ENCODE results near the gene DEFB124. TPM values are rescaled to one million over a fixed set of nuclear protein-coding genes. Genes with fewer than 3 reads are reported as not detected.

The DEFB124 gene
- total RNA-seq, 3 donors from 2014 or later (not counting 1 experiment from before 2014, with no cell fraction given), result not detected

GRCh38 chr20:31485450-31486339 lies 10.8 kb upstream of the DEFB124 start:
- H3K9me3 ChIP-seq (ENCODE audit: control insufficient read depth, insufficient read depth, low read length), result no peaks in the 10 kb centered on the region
- intact Hi-C loops (cut with micrococcal nuclease), result no loop called here
- Mint-ChIP-seq H3K27ac (no peak overlapping the region), H3K27me3 (ENCODE audit: low read depth in 2 of 2) (peaks cover 31% of the 10 kb centered on the region in 2 donors), H3K9me3 (no peaks in the 10 kb centered on the region), H3K4me3 (no peak overlapping the region), H3K36me3 (no peaks in the 10 kb centered on the region), H3K4me1 (peaks cover 5 to 12% of the 10 kb centered on the region in 2 donors)
- ATAC-seq (no peak), DNase-seq (no peak)
- H3K4me1 ChIP-seq (ENCODE audit: control insufficient read depth, insufficient read depth, low read length), result peaks cover 2% of the 10 kb centered on the region
- H3K27ac ChIP-seq (ENCODE audit: low read length), result no peak overlapping the region
- no peak overlapping the region for H3K4me3 ChIP-seq (ENCODE audit: low read length)
- H3K36me3 ChIP-seq (ENCODE audit: control insufficient read depth, insufficient read depth, low read length), result no peaks in the 10 kb centered on the region
- H3K27me3 ChIP-seq (ENCODE audit: control insufficient read depth, insufficient read depth, low read length), result peaks cover 3% of the 10 kb centered on the region
- TF ChIP-seq, protein P1, sequence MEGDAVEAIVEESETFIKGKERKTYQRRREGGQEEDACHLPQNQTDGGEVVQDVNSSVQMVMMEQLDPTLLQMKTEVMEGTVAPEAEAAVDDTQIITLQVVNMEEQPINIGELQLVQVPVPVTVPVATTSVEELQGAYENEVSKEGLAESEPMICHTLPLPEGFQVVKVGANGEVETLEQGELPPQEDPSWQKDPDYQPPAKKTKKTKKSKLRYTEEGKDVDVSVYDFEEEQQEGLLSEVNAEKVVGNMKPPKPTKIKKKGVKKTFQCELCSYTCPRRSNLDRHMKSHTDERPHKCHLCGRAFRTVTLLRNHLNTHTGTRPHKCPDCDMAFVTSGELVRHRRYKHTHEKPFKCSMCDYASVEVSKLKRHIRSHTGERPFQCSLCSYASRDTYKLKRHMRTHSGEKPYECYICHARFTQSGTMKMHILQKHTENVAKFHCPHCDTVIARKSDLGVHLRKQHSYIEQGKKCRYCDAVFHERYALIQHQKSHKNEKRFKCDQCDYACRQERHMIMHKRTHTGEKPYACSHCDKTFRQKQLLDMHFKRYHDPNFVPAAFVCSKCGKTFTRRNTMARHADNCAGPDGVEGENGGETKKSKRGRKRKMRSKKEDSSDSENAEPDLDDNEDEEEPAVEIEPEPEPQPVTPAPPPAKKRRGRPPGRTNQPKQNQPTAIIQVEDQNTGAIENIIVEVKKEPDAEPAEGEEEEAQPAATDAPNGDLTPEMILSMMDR (IDR thresholded peaks at IDR 0.05), result no peak
- WGBS (ENCODE audit: insufficient coverage), result 16% methylated on average over 22 of the region's 31 CpGs

DNA sequence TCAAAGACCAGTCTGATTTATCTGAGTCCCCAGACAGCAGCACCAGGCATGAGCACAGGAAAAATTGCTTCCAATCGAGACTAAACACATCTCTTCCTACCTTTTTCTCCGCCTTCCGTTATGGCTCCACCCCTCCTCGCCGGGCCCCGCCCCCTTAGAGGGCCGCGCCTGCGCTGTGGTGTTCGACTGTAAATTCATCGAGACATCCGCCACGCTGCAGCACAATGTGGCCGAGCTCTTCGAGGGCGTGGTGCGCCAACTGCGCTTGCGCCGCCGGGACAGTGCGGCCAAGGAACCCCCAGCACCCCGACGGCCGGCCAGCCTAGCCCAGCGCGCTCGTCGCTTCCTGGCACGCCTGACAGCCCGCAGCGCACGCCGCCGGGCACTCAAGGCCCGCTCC lies 9.1 kb upstream of the DEFB124 start:
- ATAC-seq (no peak), DNase-seq (no peak)
- Mint-ChIP-seq H3K4me3 (no peak overlapping the region), H3K27me3 (ENCODE audit: low read depth in 2 of 2) (peaks cover 31% of the 10 kb centered on the region in 2 donors), H3K4me1 (peaks cover 5 to 12% of the 10 kb centered on the region in 2 donors), H3K9me3 (no peaks in the 10 kb centered on the region), H3K36me3 (no peaks in the 10 kb centered on the region), H3K27ac (no peak overlapping the region)
- Histone ChIP-seq H3K27ac (ENCODE audit: low read length) (no peak overlapping the region), H3K4me1 (ENCODE audit: control insufficient read depth, insufficient read depth, low read length) (peaks cover 2% of the 10 kb centered on the region), H3K36me3 (ENCODE audit: control insufficient read depth, insufficient read depth, low read length) (no peaks in the 10 kb centered on the region), H3K4me3 (ENCODE audit: low read length) (no peak overlapping the region), H3K9me3 (ENCODE audit: control insufficient read depth, insufficient read depth, low read length) (no peaks in the 10 kb centered on the region), H3K27me3 (ENCODE audit: control insufficient read depth, insufficient read depth, low read length) (peaks cover 3% of the 10 kb centered on the region)
- WGBS (ENCODE audit: insufficient coverage), result 63% methylated on average over 36 of the region's 36 CpGs
- intact Hi-C loops (cut with micrococcal nuclease), result no loop called here
- TF ChIP-seq, protein P1 (IDR thresholded peaks at IDR 0.05), result no peak

DNA sequence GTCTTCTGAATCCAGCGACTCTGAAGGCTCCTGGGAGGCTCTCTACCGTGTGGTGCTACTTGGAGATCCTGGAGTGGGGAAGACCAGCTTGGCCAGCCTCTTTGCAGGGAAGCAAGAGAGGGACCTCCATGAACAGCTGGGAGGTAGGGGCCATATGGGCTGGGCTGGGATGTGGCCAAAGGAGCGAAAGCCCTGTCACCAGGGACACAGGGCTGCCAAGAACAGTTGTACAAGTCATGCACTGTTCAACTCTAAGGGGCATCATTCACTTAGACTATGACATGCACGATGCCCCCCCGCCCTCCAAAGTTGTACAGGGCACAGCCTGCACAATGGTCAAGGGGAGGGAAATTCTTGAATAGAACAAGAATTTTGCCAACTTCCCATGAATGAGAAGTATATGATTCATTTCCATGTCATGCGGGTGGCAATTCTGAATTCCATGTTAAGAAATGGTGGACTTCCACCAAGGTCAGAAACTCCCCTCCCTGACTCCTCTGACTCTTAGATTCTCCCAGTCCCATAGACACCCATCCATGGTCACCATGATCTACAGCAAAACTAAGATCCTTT lies 1.8 kb upstream of the DEFB124 start:
- no peaks in the 10 kb centered on the region for H3K9me3 Mint-ChIP-seq
- H3K27me3 ChIP-seq (ENCODE audit: control insufficient read depth, insufficient read depth, low read length), result peaks cover 10% of the 10 kb centered on the region
- no peaks in the 10 kb centered on the region for H3K36me3 ChIP-seq (ENCODE audit: control insufficient read depth, insufficient read depth, low read length)
- intact Hi-C loops (cut with micrococcal nuclease), result no loop called here
- DNase-seq (no peak), ATAC-seq (no peak)
- no peak overlapping the region for H3K4me3 ChIP-seq (ENCODE audit: low read length)
- no peaks in the 10 kb centered on the region for H3K36me3 Mint-ChIP-seq
- peaks cover 6 to 9% of the 10 kb centered on the region in 2 donors for H3K4me1 Mint-ChIP-seq
- H3K4me3 Mint-ChIP-seq, result no peak overlapping the region
- H3K9me3 ChIP-seq (ENCODE audit: control insufficient read depth, insufficient read depth, low read length), result no peaks in the 10 kb centered on the region
- no peak overlapping the region for H3K27ac Mint-ChIP-seq
- H3K27ac ChIP-seq (ENCODE audit: low read length), result no peak overlapping the region
- H3K27me3 Mint-ChIP-seq (ENCODE audit: low read depth in 2 of 2), result peaks cover 35 to 45% of the 10 kb centered on the region in 2 donors
- H3K4me1 ChIP-seq (ENCODE audit: control insufficient read depth, insufficient read depth, low read length), result peaks cover 7% of the 10 kb centered on the region
- 89% methylated on average over 6 of the region's 6 CpGs for WGBS (ENCODE audit: insufficient coverage)
- TF ChIP-seq, protein P1 (IDR thresholded peaks at IDR 0.05), result no peak

All from natural killer cell (primary cell).